Measurements from ENCODE around the gene HAX1.
"Not testable (repeated sequence)": the region's sequence is repeated elsewhere in the genome, so short reads cannot be mapped to it uniquely, and the experiment has no call there.

HAX1 gene

GRCh38 chr1:154304664-154305337 lies 32.4 kb downstream of the HAX1 start:
- no peak for TF ChIP-seq CTCF (IDR thresholded peaks at IDR 0.05; ENCODE audit: low read length, missing control alignments)
- no peak for DNase-seq (ENCODE audit: low read depth)
- no peak overlapping the region for H3K4me3 ChIP-seq (replicated peaks; ENCODE audit: low read depth, low read length)

GRCh38 chr1:154306151-154306550 lies 33.7 kb downstream of the HAX1 start:
- no peak for DNase-seq (ENCODE audit: low read depth)
- no peak for TF ChIP-seq CTCF (IDR thresholded peaks at IDR 0.05; ENCODE audit: low read length, missing control alignments)
- no peak overlapping the region for H3K4me3 ChIP-seq (replicated peaks; ENCODE audit: low read depth, low read length)

GRCh38 chr1:154307670-154308270 lies 35.3 kb downstream of the HAX1 start:
- not testable (repeated sequence) for H3K4me3 ChIP-seq (replicated peaks; ENCODE audit: low read depth, low read length); DNase-seq (ENCODE audit: low read depth)

- not testable (repeated sequence) for H3K4me3 ChIP-seq (replicated peaks; ENCODE audit: low read depth, low read length); DNase-seq (ENCODE audit: low read depth)
Observed at GRCh38 chr1:154309136-154309535, 36.7 kb downstream of the HAX1 start.

GRCh38 chr1:154312229-154313065 lies 40.0 kb downstream of the HAX1 start:
- not testable (repeated sequence) for H3K4me3 ChIP-seq (replicated peaks; ENCODE audit: low read depth, low read length); DNase-seq (ENCODE audit: low read depth)

- no peak for DNase-seq (ENCODE audit: low read depth)
- no peak for TF ChIP-seq CTCF (IDR thresholded peaks at IDR 0.05; ENCODE audit: low read length, missing control alignments)
- no peak overlapping the region for H3K4me3 ChIP-seq (replicated peaks; ENCODE audit: low read depth, low read length)
Observed at GRCh38 chr1:154313066-154313356, 40.6 kb downstream of the HAX1 start.

- H3K4me3 ChIP-seq (replicated peaks; ENCODE audit: low read depth, low read length); DNase-seq (ENCODE audit: low read depth): not testable (repeated sequence)
Observed at GRCh38 chr1:154314226-154314625, 41.8 kb downstream of the HAX1 start.

- H3K4me3 ChIP-seq (replicated peaks; ENCODE audit: low read depth, low read length): no peak overlapping the region
- TF ChIP-seq CTCF (IDR thresholded peaks at IDR 0.05; ENCODE audit: low read length, missing control alignments): no peak
- no peak for DNase-seq (ENCODE audit: low read depth)
Observed at GRCh38 chr1:154316704-154317103, 44.3 kb downstream of the HAX1 start.

GRCh38 chr1:154318386-154318785 lies 46.0 kb downstream of the HAX1 start:
- TF ChIP-seq CTCF (IDR thresholded peaks at IDR 0.05; ENCODE audit: low read length, missing control alignments): no peak
- H3K4me3 ChIP-seq (replicated peaks; ENCODE audit: low read depth, low read length): no peak overlapping the region
- no peak for DNase-seq (ENCODE audit: low read depth)

Data from fibroblast of pulmonary artery (primary cell).